Activated naive CD4-positive, alpha-beta T cell treated with anti-CD3 and anti-CD28 coated beads, Interleukin-2, amount 50 U/mL, for 72 hours (primary cell): Measurements from ENCODE around the gene KCNQ1OT1. TPM values are rescaled to one million over a fixed set of nuclear protein-coding genes. Genes with fewer than 3 reads are reported as not detected.

Source experiments
- ATAC-seq, 2 donors: fragments of 150-1000 bp; cut with Tn5 transposase; 2 replicates each; pipeline ENCODE4 v1.10.0; 2021; ENCODE audit warnings: mild to moderate bottlenecking in 2 of 2, moderate library complexity in 2 of 2
- DNase-seq, 2 donors: peaks; one replicate each; pipeline ENCODE4 v3.0.0; 2021 to 2022; ENCODE audit warnings: low spot score in 2 of 2
- H3K27ac Mint-ChIP-seq, 2 donors: one replicate each; pipeline ENCODE4 v1.8.0; 2022; ENCODE audit warnings: mild to moderate bottlenecking in 2 of 2, mixed read lengths in 2 of 2
- H3K36me3 Mint-ChIP-seq, 2 donors: one replicate each; pipeline ENCODE4 v1.8.0; 2022; ENCODE audit warnings: mixed read lengths in 2 of 2
- H3K9me3 Mint-ChIP-seq, 2 donors: one replicate each; pipeline ENCODE4 v1.8.0; 2022; ENCODE audit warnings: mixed read lengths in 2 of 2
- total RNA-seq, 2 donors: library from RNA; stranded (reverse); gene quantifications; one replicate each; pipeline ENCODE4 v1.2.3, GENCODE V29; 2022

KCNQ1OT1 gene
- total RNA-seq, 2 donors from 2014 or later = 0.30 to 0.49 TPM

GRCh38 chr11:2671748-2672147, 28.0 kb downstream of the KCNQ1OT1 start:
- DNase-seq (peak in 1 of 2 donors; percentile 21), ATAC-seq (no peak)
- Mint-ChIP-seq H3K27ac (no peak overlapping the region), H3K36me3 (no peaks in the 10 kb centered on the region), H3K9me3 (no peaks in the 10 kb centered on the region)

- ATAC-seq = no peak
- Mint-ChIP-seq H3K27ac (peak overlapping the region in 1 of 2 donors; percentile 8), H3K36me3 (no peaks in the 10 kb centered on the region), H3K9me3 (no peaks in the 10 kb centered on the region)
- no peak for DNase-seq
Observed at GRCh38 chr11:2670541-2671100, 29.2 kb downstream of the KCNQ1OT1 start.

GRCh38 chr11:2669634-2670469, 29.9 kb downstream of the KCNQ1OT1 start:
- H3K36me3 Mint-ChIP-seq = no peaks in the 10 kb centered on the region
- H3K9me3 Mint-ChIP-seq = no peaks in the 10 kb centered on the region
- no peak overlapping the region for H3K27ac Mint-ChIP-seq
- ATAC-seq (no peak), DNase-seq (peak in 1 of 2 donors; percentile 14)

- DNase-seq (peak in 1 of 2 donors; percentile 23), ATAC-seq (no peak)
- Mint-ChIP-seq H3K36me3 (no peaks in the 10 kb centered on the region), H3K27ac (no peak overlapping the region), H3K9me3 (no peaks in the 10 kb centered on the region)
Observed at GRCh38 chr11:2668876-2669275, 30.9 kb downstream of the KCNQ1OT1 start.

- ATAC-seq (no peak), DNase-seq (peak in 1 of 2 donors; percentile 25)
- Mint-ChIP-seq H3K9me3 (no peaks in the 10 kb centered on the region), H3K36me3 (no peaks in the 10 kb centered on the region), H3K27ac (peak overlapping the region in 1 of 2 donors; percentile 60)
Observed at GRCh38 chr11:2667940-2668339, 31.9 kb downstream of the KCNQ1OT1 start.

GRCh38 chr11:2666828-2667570, 32.8 kb downstream of the KCNQ1OT1 start:
- DNase-seq (peak in 1 of 2 donors; percentile 37), ATAC-seq (no peak)
- H3K27ac Mint-ChIP-seq = no peak overlapping the region
- H3K36me3 Mint-ChIP-seq = no peaks in the 10 kb centered on the region
- H3K9me3 Mint-ChIP-seq = no peaks in the 10 kb centered on the region

GRCh38 chr11:2666401-2666741, 33.4 kb downstream of the KCNQ1OT1 start:
- no peak overlapping the region for H3K27ac Mint-ChIP-seq

GRCh38 chr11:2665526-2666400, 34.0 kb downstream of the KCNQ1OT1 start:
- Mint-ChIP-seq H3K9me3 (peaks cover 0 to 3% of the 10 kb centered on the region in 2 donors), H3K36me3 (peaks cover 4 to 7% of the 10 kb centered on the region in 2 donors), H3K27ac (no peak overlapping the region)
- DNase-seq (no peak), ATAC-seq (no peak)

More at GRCh38 chr11:2666401-2666741, 33.4 kb downstream of the KCNQ1OT1 start:
- H3K9me3 Mint-ChIP-seq = no peaks in the 10 kb centered on the region
- H3K36me3 Mint-ChIP-seq = peaks cover 0 to under 1% of the 10 kb centered on the region in 2 donors
- no peak for ATAC-seq
- no peak for DNase-seq

- H3K36me3 Mint-ChIP-seq = peaks cover 4 to 15% of the 10 kb centered on the region in 2 donors
- ATAC-seq = no peak
- H3K27ac Mint-ChIP-seq = no peak overlapping the region
- peaks cover 0 to 5% of the 10 kb centered on the region in 2 donors for H3K9me3 Mint-ChIP-seq
- no peak for DNase-seq
Observed at GRCh38 chr11:2664791-2665525, 34.8 kb downstream of the KCNQ1OT1 start.

GRCh38 chr11:2664376-2664775, 35.4 kb downstream of the KCNQ1OT1 start:
- ATAC-seq (no peak), DNase-seq (no peak)
- peak overlapping the region; percentile 53 to 93 for H3K27ac Mint-ChIP-seq

GRCh38 chr11:2663915-2664314, 35.9 kb downstream of the KCNQ1OT1 start:
- no peak for DNase-seq

More at GRCh38 chr11:2664376-2664775, 35.4 kb downstream of the KCNQ1OT1 start:
- Mint-ChIP-seq H3K36me3 (peaks cover 4 to 18% of the 10 kb centered on the region in 2 donors), H3K9me3 (peaks cover 0 to 5% of the 10 kb centered on the region in 2 donors)

GRCh38 chr11:2663506-2663905, 36.3 kb downstream of the KCNQ1OT1 start:
- Mint-ChIP-seq H3K9me3 (peaks cover 0 to 5% of the 10 kb centered on the region in 2 donors), H3K27ac (peak overlapping the region in 1 of 2 donors; percentile 53), H3K36me3 (peaks cover 9 to 26% of the 10 kb centered on the region in 2 donors)
- no peak for DNase-seq
- ATAC-seq = no peak

More at GRCh38 chr11:2663915-2664314, 35.9 kb downstream of the KCNQ1OT1 start:
- H3K9me3 Mint-ChIP-seq = peaks cover 0 to 5% of the 10 kb centered on the region in 2 donors
- no peak for ATAC-seq
- peak overlapping the region; percentile 53 to 93 for H3K27ac Mint-ChIP-seq
- H3K36me3 Mint-ChIP-seq = peaks cover 8 to 22% of the 10 kb centered on the region in 2 donors

- peaks cover 0 to 5% of the 10 kb centered on the region in 2 donors for H3K9me3 Mint-ChIP-seq
- H3K36me3 Mint-ChIP-seq = peaks cover 9 to 26% of the 10 kb centered on the region in 2 donors
- ATAC-seq (no peak), DNase-seq (peak in 1 of 2 donors; percentile 1)
- H3K27ac Mint-ChIP-seq = no peak overlapping the region
Observed at GRCh38 chr11:2662430-2663299, 37.1 kb downstream of the KCNQ1OT1 start.

- Mint-ChIP-seq H3K36me3 (peaks cover 9 to 26% of the 10 kb centered on the region in 2 donors), H3K27ac (no peak overlapping the region), H3K9me3 (peaks cover 0 to 5% of the 10 kb centered on the region in 2 donors)
- ATAC-seq (no peak), DNase-seq (no peak)
Observed at GRCh38 chr11:2662024-2662312, 37.8 kb downstream of the KCNQ1OT1 start.
